ENCODE results near the gene KIRREL3. TPM values are rescaled to one million over a fixed set of nuclear protein-coding genes. Genes with fewer than 3 reads are reported as not detected.

KIRREL3 gene
- total and polyA plus RNA-seq, 12 donors: 0.13 to 0.58 (median 0.30) TPM

GRCh38 chr11:126725043-126725442 is 275.5 kb downstream of the KIRREL3 start:
- no peaks in the 10 kb centered on the region for H3K9me3 ChIP-seq
- H3K4me1 ChIP-seq: peaks cover 0 to 6% (median 0%) of the 10 kb centered on the region in 9 donors
- intact Hi-C loops (cut with DNase I): no loop called here
- H3K4me3 ChIP-seq: no peak overlapping the region
- peaks cover 0 to 17% (median 0%) of the 10 kb centered on the region in 7 donors for H3K27me3 ChIP-seq
- no peak for ATAC-seq
- WGBS, 2 donors: 76 to 77% methylated on average over 5 of the region's 5 CpGs
- no peak overlapping the region for H3K27ac ChIP-seq
- no peaks in the 10 kb centered on the region for H3K36me3 ChIP-seq
- DNase-seq: no peak
- TF ChIP-seq CTCF (IDR thresholded peaks at IDR 0.05): no peak

DNA sequence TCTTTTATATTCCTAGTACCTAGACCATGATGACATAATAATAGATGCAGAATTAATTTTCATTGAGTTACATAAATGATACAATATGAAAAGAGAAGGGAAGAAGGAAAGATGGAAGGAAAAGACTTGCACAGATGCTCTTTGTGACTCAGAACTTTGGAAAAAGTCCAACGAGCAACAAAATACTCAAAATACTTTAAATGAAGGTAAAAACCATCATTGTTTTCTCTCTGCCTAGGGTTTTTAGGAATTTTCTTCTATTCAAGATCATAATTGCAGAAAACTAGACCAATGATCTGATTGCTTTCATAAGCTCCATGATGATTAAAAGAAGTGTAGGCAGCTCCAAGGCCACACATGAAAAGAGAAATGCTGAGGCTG is 276.9 kb downstream of the KIRREL3 start:
- peaks cover 0 to 23% (median 0%) of the 10 kb centered on the region in 7 donors for H3K27me3 ChIP-seq
- DNase-seq (no peak), ATAC-seq (no peak)
- intact Hi-C loops (cut with DNase I): no loop called here
- peaks cover 0 to 6% (median 0%) of the 10 kb centered on the region in 9 donors for H3K4me1 ChIP-seq
- H3K36me3 ChIP-seq: no peaks in the 10 kb centered on the region
- WGBS, 2 donors: 39 to 50% methylated on average over 1 of the region's 1 CpG
- no peak for TF ChIP-seq CTCF (IDR thresholded peaks at IDR 0.05)
- H3K9me3 ChIP-seq: no peaks in the 10 kb centered on the region
- H3K4me3 ChIP-seq: no peak overlapping the region
- no peak overlapping the region for H3K27ac ChIP-seq

DNA sequence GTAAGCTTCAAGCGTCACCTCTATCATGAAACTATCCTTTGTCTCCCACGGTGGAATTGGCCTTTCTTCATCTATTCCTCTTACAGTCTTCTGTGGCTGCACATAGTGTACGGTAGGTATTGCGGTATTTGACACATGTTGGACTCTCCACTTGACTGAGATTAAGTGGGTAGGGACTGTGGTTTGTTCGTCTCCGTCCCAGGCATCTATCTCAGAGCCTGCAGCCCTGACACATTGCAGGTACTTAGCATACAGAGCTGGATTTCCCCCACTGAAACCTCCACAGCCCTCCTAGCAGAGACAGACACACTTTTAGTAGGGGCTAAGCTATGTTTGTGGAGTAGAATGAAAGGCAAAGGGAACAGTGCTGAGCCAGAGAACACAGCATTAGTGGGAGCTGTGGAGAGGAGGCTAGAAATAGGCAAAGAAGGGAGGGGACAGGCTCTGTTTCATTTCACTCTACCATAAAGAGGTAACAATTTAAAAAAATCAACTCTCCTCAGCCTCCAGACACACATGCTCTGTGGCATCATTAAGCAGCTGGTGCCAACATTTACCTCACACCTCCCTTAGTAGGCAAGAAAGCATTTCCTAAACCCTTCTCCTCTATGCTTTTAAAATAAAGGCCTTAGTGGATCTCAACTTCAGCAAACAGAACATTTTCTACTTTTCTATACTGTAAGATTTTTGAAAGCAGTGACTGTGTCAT is 277.5 kb downstream of the KIRREL3 start:
- intact Hi-C loops (cut with DNase I): no loop called here
- Histone ChIP-seq H3K27ac (no peak overlapping the region), H3K9me3 (no peaks in the 10 kb centered on the region), H3K4me1 (peaks cover 0 to 6% (median 0%) of the 10 kb centered on the region in 9 donors), H3K4me3 (no peak overlapping the region), H3K27me3 (peaks cover 0 to 23% (median 0%) of the 10 kb centered on the region in 7 donors), H3K36me3 (no peaks in the 10 kb centered on the region)
- ATAC-seq: no peak
- TF ChIP-seq CTCF (IDR thresholded peaks at IDR 0.05): no peak
- WGBS, 2 donors: 69 to 75% methylated on average over 6 of the region's 6 CpGs
- DNase-seq: no peak

DNA sequence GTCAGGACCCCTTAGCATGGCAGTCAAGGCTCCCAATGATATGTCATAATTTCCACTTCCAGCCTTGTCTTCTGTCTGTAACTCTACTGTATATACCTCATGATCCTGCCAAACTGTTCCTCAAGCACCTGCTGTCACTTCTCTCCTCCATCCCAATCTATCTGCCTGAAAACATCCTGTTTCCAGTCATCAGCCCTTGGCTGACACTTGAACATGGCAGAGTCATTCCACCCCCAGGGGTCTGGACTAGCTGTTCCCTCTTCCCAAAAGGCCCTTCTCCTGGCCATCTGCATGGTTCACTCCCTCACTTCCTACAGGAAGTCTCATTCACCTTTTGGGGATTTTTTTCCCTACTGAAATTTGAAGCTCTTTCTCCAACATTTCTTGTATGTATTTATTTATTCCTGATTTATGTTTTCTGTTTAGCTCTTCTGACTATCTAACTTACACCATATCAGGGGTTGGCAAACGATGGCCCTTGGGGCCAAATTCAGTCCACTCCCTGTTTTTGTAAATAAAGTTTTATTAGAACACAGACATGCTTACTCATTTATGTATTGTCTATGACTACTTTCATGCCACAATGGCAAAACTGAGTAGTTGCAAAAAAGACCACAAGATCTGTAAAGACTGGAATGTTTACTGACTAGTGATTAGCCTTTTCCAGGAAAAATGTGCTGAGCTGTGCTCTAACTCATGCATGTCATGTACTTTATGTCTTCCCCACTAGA is 278.4 kb downstream of the KIRREL3 start:
- DNase-seq (no peak), ATAC-seq (no peak)
- Histone ChIP-seq H3K4me3 (no peak overlapping the region), H3K4me1 (peaks cover 0 to 6% (median 0%) of the 10 kb centered on the region in 9 donors), H3K27me3 (peaks cover 0 to 22% (median 0%) of the 10 kb centered on the region in 7 donors), H3K27ac (no peak overlapping the region), H3K9me3 (no peaks in the 10 kb centered on the region), H3K36me3 (no peaks in the 10 kb centered on the region)
- intact Hi-C loops (cut with DNase I): no loop called here
- 83 to 91% methylated on average over 1 of the region's 1 CpG for WGBS, 2 donors
- no peak for TF ChIP-seq CTCF (IDR thresholded peaks at IDR 0.05)
